IMR-90 (cell line): ENCODE results near the gene STX16. TPM values are rescaled to one million over a fixed set of nuclear protein-coding genes. Genes with fewer than 3 reads are reported as not detected.

Source experiments
- ATAC-seq: fragments of 200-7000 bp; cut with Tn5 transposase; 2 replicates; pipeline ENCODE4 v1.9.1; 2020; ENCODE audit warnings: low read depth, mild to moderate bottlenecking, moderate library complexity
- BruUV-seq: library from RNA; stranded (reverse); fragments of 400-500 nt; replicated peaks from 2 replicates; lab custom pipeline; 2021; lab: Mats Ljungman, UMichigan
- CTCF ChIA-PET: fragments of 300-600 bp; formaldehyde crosslinking; extraction: SDS; loops from one replicate; lab custom pipeline; 2021; ENCODE audit warnings: antibody characterized with exemption; lab: Yijun Ruan, JAX
- POLR2A ChIA-PET: fragments of 300-600 bp; sonication (Branson Sonifier 250); formaldehyde crosslinking; loops from one replicate; lab custom pipeline; 2022; ENCODE audit warnings: antibody characterized with exemption; ENCODE audit not compliant: unreplicated experiment; lab: Charles Lee
- DNase-seq: peaks from one replicate; pipeline ENCODE4 v3.0.0; 2013
- H2AFZ ChIP-seq: replicated peaks from 2 replicates; pipeline ENCODE3; 2013; ENCODE audit warnings: low read length, mild to moderate bottlenecking; ENCODE audit not compliant: poor library complexity
- H2AK5ac ChIP-seq: 2 replicates; pipeline ENCODE4 v1.6.1; 2013; ENCODE audit warnings: low read depth, low read length, inconsistent platforms
- H2AK9ac ChIP-seq: replicated peaks from 2 replicates; pipeline ENCODE3; 2013; ENCODE audit warnings: mild to moderate bottlenecking, low read depth, low read length, moderate library complexity; ENCODE audit not compliant: poor library complexity
- H2BK120ac ChIP-seq: 2 replicates; pipeline ENCODE4 v1.6.1; 2013; ENCODE audit warnings: low read depth, low read length, inconsistent platforms
- H2BK15ac ChIP-seq: 3 replicates; pipeline ENCODE4 v1.6.1; 2013; ENCODE audit warnings: low read depth, low read length, inconsistent platforms
- H2BK20ac ChIP-seq: 2 replicates; pipeline ENCODE4 v1.6.1; 2013; ENCODE audit warnings: low read depth, mild to moderate bottlenecking, inconsistent platforms, low read length, moderate library complexity
- H2BK5ac ChIP-seq: 2 replicates; pipeline ENCODE4 v1.6.1; 2013; ENCODE audit warnings: mild to moderate bottlenecking, low read depth, low read length, inconsistent platforms; ENCODE audit not compliant: poor library complexity, severe bottlenecking
- H3K14ac ChIP-seq: replicated peaks from 2 replicates; pipeline ENCODE4 v1.6.1; 2013; ENCODE audit warnings: low read depth, low read length, inconsistent platforms
- H3K18ac ChIP-seq: 2 replicates; pipeline ENCODE4 v1.6.1; 2013; ENCODE audit warnings: low read depth, low read length, control low read depth
- H3K23ac ChIP-seq: 2 replicates; pipeline ENCODE4 v1.6.1; 2013; ENCODE audit warnings: low read depth, low read length, inconsistent platforms
- H3K27ac ChIP-seq: 2 replicates; pipeline ENCODE4 v1.5.1; 2013; ENCODE audit warnings: mild to moderate bottlenecking, control low read depth, low read length; ENCODE audit not compliant: insufficient read depth
- H3K27me3 ChIP-seq: 2 replicates; pipeline ENCODE4 v1.6.1; 2013; ENCODE audit warnings: low read length; ENCODE audit not compliant: control insufficient read depth, insufficient read depth
- H3K36me3 ChIP-seq: 2 replicates; pipeline ENCODE4 v1.6.1; 2013; ENCODE audit warnings: low read length, mixed read lengths; ENCODE audit not compliant: control insufficient read depth, insufficient read depth
- H3K4ac ChIP-seq: 2 replicates; pipeline ENCODE4 v1.6.1; 2013; ENCODE audit warnings: low read depth, low read length, inconsistent platforms
- H3K4me1 ChIP-seq: 2 replicates; pipeline ENCODE4 v1.6.1; 2013; ENCODE audit warnings: low read length, mixed read lengths; ENCODE audit not compliant: control insufficient read depth, insufficient read depth
- H3K4me2 ChIP-seq: 2 replicates; pipeline ENCODE4 v1.6.1; 2013; ENCODE audit warnings: low read depth, mild to moderate bottlenecking, control low read depth, low read length, moderate library complexity
- H3K4me3 ChIP-seq: 2 replicates; pipeline ENCODE4 v1.5.1; 2013; ENCODE audit warnings: low read depth, mild to moderate bottlenecking, control low read depth, low read length, moderate library complexity; ENCODE audit not compliant: insufficient read depth
- H3K56ac ChIP-seq: 2 replicates; pipeline ENCODE4 v1.6.1; 2013; ENCODE audit warnings: low read length, inconsistent platforms; ENCODE audit not compliant: insufficient read depth; ENCODE audit errors: extremely low read depth
- H3K79me1 ChIP-seq, 2 experiments: 2 replicates each; pipeline ENCODE4 v1.6.1; 2013; ENCODE audit warnings: low read length in 2 of 2, inconsistent platforms in 1 of 2, low read depth in 1 of 2
- H3K9ac ChIP-seq: 2 replicates; pipeline ENCODE4 v1.6.1; 2013; ENCODE audit warnings: low read depth, low read length, control low read depth
- H3K9me1 ChIP-seq: 2 replicates; pipeline ENCODE4 v1.6.1; 2013; ENCODE audit warnings: low read length, inconsistent platforms; ENCODE audit not compliant: insufficient read depth
- H3K9me3 ChIP-seq: 2 replicates; pipeline ENCODE4 v1.6.1; 2013; ENCODE audit warnings: low read length; ENCODE audit not compliant: control insufficient read depth, insufficient read depth
- H4K20me1 ChIP-seq: 2 replicates; pipeline ENCODE4 v1.6.1; 2013; ENCODE audit warnings: low read length, inconsistent platforms; ENCODE audit not compliant: insufficient read depth
- H4K5ac ChIP-seq: 2 replicates; pipeline ENCODE4 v1.6.1; 2013; ENCODE audit warnings: mild to moderate bottlenecking, low read depth, low read length, control low read depth
- H4K8ac ChIP-seq, 2 experiments: 2 replicates each; pipeline ENCODE4 v1.6.1; 2013; ENCODE audit warnings: low read depth in 2 of 2, low read length in 2 of 2, control low read depth in 1 of 2, inconsistent platforms in 1 of 2
- H4K91ac ChIP-seq: 2 replicates; pipeline ENCODE4 v1.6.1; 2013; ENCODE audit warnings: low read depth, low read length, inconsistent platforms; ENCODE audit not compliant: insufficient read depth
- CEBPB ChIP-seq: IDR thresholded peaks from 2 replicates; pipeline ENCODE4 v1.6.1; 2012; ENCODE audit warnings: low read depth, low read length, improper control_type of control experiment
- MAZ ChIP-seq: IDR thresholded peaks from 2 replicates; pipeline ENCODE4 v1.6.1; 2012; ENCODE audit warnings: low read depth, mild to moderate bottlenecking, low read length, improper control_type of control experiment, moderate library complexity, borderline replicate concordance
- NFE2L2 ChIP-seq: fragments of 150-350 bp; IDR thresholded peaks from 2 replicates; pipeline ENCODE4 v1.6.1; 2016; ENCODE audit warnings: low read depth, mild to moderate bottlenecking, low read length
- POLR2A ChIP-seq: IDR thresholded peaks from 2 replicates; pipeline ENCODE4 v1.6.1; 2012; ENCODE audit warnings: mild to moderate bottlenecking, low read depth, low read length
- RFX5 ChIP-seq: IDR thresholded peaks from 2 replicates; pipeline ENCODE4 v1.8.0; 2012; ENCODE audit warnings: low read depth, mild to moderate bottlenecking, low read length, moderate library complexity
- SMC3 ChIP-seq: fragments of 150-350 bp; IDR thresholded peaks from 2 replicates; pipeline ENCODE4 v1.6.1; 2016; ENCODE audit warnings: low read depth, mild to moderate bottlenecking, antibody characterized with exemption, low read length, moderate library complexity
- WGBS, 2 experiments: methylation state at CpG; one replicate each; pipeline versions ENCODE4 v1.1.5 to v1.1.7; 2013; ENCODE audit warnings: missing lambda C conversion rate in 2 of 2; ENCODE audit not compliant: insufficient read length in 1 of 2; ENCODE audit errors: extremely low coverage in 2 of 2; 5-methylcytosine and 5-hydroxymethylcytosine counted together
- dilution Hi-C: fragments of 300-500 bp; cut with HindIII; formaldehyde crosslinking; loops from one replicate; pipeline ENCODE4 v1.14.3; 2018; ENCODE audit warnings: low sequenced_read_pairs; ENCODE audit not compliant: unreplicated experiment
- in situ Hi-C: fragments of 300-500 bp; cut with MboI; formaldehyde crosslinking; loops from 3 replicates; pipeline ENCODE4 v1.14.3; 2019; ENCODE audit warnings: low sequenced_read_pairs, inconsistent platforms, mixed read lengths
- intact Hi-C: fragments of 100-400 bp; cut with micrococcal nuclease; formaldehyde crosslinking; loops from 2 replicates; pipeline ENCODE4 v1.10.0; 2022
- polyA plus RNA-seq, 3 experiments: library from polyadenylated mRNA; depleted of rRNA; stranded (reverse); fragments of >200 nt; gene quantifications; 2 replicates each; pipeline ENCODE4 v1.2.3, GENCODE V29; 2012; ENCODE audit warnings: low replicate concordance in 1 of 3
- total RNA-seq: library from RNA; depleted of rRNA; stranded (reverse); fragments of >200 nt; gene quantifications from 2 replicates; pipeline ENCODE4 v1.2.3, GENCODE V29; 2012
- TF ChIP-seq, protein P1 (sequence below): fragments of 150-350 bp; IDR thresholded peaks from 2 replicates; pipeline ENCODE4 v1.6.1; 2016; ENCODE audit warnings: low read depth, mild to moderate bottlenecking, low read length, moderate library complexity, borderline replicate concordance

The STX16 gene
- total and polyA plus RNA-seq, 2 of the 4 experiments (the other 2 are of a cell fraction), result 26.9 to 58.2 TPM

GRCh38 chr20:58603721-58604120 lies 47.4 kb upstream of the STX16 start:
- H3K36me3 ChIP-seq, result no peaks in the 10 kb centered on the region
- no peaks in the 10 kb centered on the region; the same call in 1 of the 2 replicates for H3K27me3 ChIP-seq
- BruUV-seq, result no TSS peak
- H3K79me1 ChIP-seq, result no peaks in the 10 kb centered on the region
- H2BK15ac ChIP-seq, result peak overlapping the region; percentile 57; the same call in 1 of the 3 replicates
- H3K14ac ChIP-seq, result peak overlapping the region; percentile 53
- peak overlapping the region; percentile 46 for H2BK5ac ChIP-seq
- peak overlapping the region; percentile 81 for H3K4ac ChIP-seq
- H3K4me1 ChIP-seq, result peaks cover 5% of the 10 kb centered on the region
- peak; percentile 61 for DNase-seq
- H3K18ac ChIP-seq, result peak overlapping the region; percentile 56; the same call in 1 of the 2 replicates
- no CpG with 5 or more reads among the region's 2 CpGs for WGBS, 2 experiments
- 0 out of 2 replicates have a peak, but pooled peaks cover 10% of the 10 kb centered on the region for H3K9me1 ChIP-seq
- no peaks in the 10 kb centered on the region for H3K9me3 ChIP-seq
- dilution Hi-C loops, result no loop called here
- ATAC-seq, result peak; percentile 84
- H2AK5ac ChIP-seq, result peak overlapping the region; percentile 56; the same call in 1 of the 2 replicates
- peak overlapping the region; percentile 64 for H4K91ac ChIP-seq
- no peak overlapping the region for H3K56ac ChIP-seq
- in situ Hi-C loops, result no loop called here
- peak overlapping the region; percentile 77 for H2BK20ac ChIP-seq
- H2AK9ac ChIP-seq, result peak overlapping the region; percentile 75
- H3K9ac ChIP-seq, result no peak overlapping the region
- H3K23ac ChIP-seq, result peak overlapping the region; percentile 76; the same call in 1 of the 2 replicates
- peak overlapping the region; percentile 46 for H2AFZ ChIP-seq
- TF ChIP-seq CEBPB, result no peak
- TF ChIP-seq RFX5, result no peak
- no peak for TF ChIP-seq SMC3
- TF ChIP-seq, protein P1, sequence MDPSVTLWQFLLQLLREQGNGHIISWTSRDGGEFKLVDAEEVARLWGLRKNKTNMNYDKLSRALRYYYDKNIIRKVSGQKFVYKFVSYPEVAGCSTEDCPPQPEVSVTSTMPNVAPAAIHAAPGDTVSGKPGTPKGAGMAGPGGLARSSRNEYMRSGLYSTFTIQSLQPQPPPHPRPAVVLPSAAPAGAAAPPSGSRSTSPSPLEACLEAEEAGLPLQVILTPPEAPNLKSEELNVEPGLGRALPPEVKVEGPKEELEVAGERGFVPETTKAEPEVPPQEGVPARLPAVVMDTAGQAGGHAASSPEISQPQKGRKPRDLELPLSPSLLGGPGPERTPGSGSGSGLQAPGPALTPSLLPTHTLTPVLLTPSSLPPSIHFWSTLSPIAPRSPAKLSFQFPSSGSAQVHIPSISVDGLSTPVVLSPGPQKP, result no peak
- no peak for TF ChIP-seq POLR2A
- TF ChIP-seq NFE2L2, result no peak
- no peak for TF ChIP-seq MAZ
- peak overlapping the region in 1 of 2 experiments; percentile 56; a peak in 2 of 4 replicates for H4K8ac ChIP-seq
- H3K27ac ChIP-seq, result peak overlapping the region; percentile 8; the same call in 1 of the 2 replicates
- intact Hi-C loops, result no loop called here
- H4K20me1 ChIP-seq, result no peaks in the 10 kb centered on the region
- peak overlapping the region; percentile 70 for H2BK120ac ChIP-seq
- no peak overlapping the region for H3K4me3 ChIP-seq
- POLR2A ChIA-PET, result interaction anchor here (0.6 kb wide), 1 partner anchor 126 kb away, joined by 3 read pairs; no protein-coding TSS in a partner anchor
- H4K5ac ChIP-seq, result peak overlapping the region; percentile 1; the same call in 1 of the 2 replicates
- H3K4me2 ChIP-seq, result no peak overlapping the region
- CTCF ChIA-PET, result no interaction called here
